Common myeloid progenitor, CD34-positive (primary cell): ENCODE measurements around the gene NUP62CL.

Experiments
- CTCF ChIA-PET: fragments of 350-600 bp; sonication (Branson Sonifier 250); formaldehyde crosslinking; loops from one replicate; lab custom pipeline; 2021; ENCODE audit warnings: antibody characterized with exemption; lab: Charles Lee
- POLR2A ChIA-PET: fragments of 350-600 bp; sonication (Branson Sonifier 250); formaldehyde crosslinking; loops from one replicate; lab custom pipeline; 2021; ENCODE audit warnings: antibody characterized with exemption; lab: Charles Lee
- DNase-seq, 3 donors: peaks; one replicate each; pipeline versions ENCODE4 v3.0.0 to v3.0.0-alpha.2; 2013
- H3K27ac ChIP-seq, 2 experiments: 1 replicate in 1 of 2; 2 replicates in 1 of 2; pipeline ENCODE4 v1.7.0; 2013; ENCODE audit warnings: inconsistent platforms in 2 of 2, low read length in 2 of 2, mild to moderate bottlenecking in 2 of 2, low read depth in 1 of 2, moderate library complexity in 1 of 2; ENCODE audit not compliant: severe bottlenecking in 2 of 2, insufficient read depth in 1 of 2, poor library complexity in 1 of 2
- H3K27me3 ChIP-seq, 5 experiments: replicated peaks in 2 of 5; 1 replicate in 3 of 5; 2 replicates in 2 of 5; pipeline versions ENCODE4 v1.6.1 to v1.7.0; 2013; ENCODE audit warnings: low read length in 4 of 5, mild to moderate bottlenecking in 2 of 5, moderate library complexity in 2 of 5, inconsistent platforms in 1 of 5; ENCODE audit not compliant: insufficient read depth in 5 of 5, control insufficient read depth in 4 of 5
- H3K36me3 ChIP-seq, 4 experiments: 1 replicate in 2 of 4; 2 replicates in 2 of 4; pipeline versions ENCODE4 v1.6.1 to v1.7.0; 2013; ENCODE audit warnings: low read length in 3 of 4, control low read depth in 1 of 4, mild to moderate bottlenecking in 1 of 4; ENCODE audit not compliant: control insufficient read depth in 4 of 4, insufficient read depth in 4 of 4
- H3K4me1 ChIP-seq, 4 experiments: 1 replicate in 3 of 4; 2 replicates in 1 of 4; pipeline versions ENCODE4 v1.6.1 to v1.7.1; 2013; ENCODE audit warnings: low read length in 3 of 4, mild to moderate bottlenecking in 3 of 4, control low read depth in 1 of 4, inconsistent platforms in 1 of 4, moderate library complexity in 1 of 4; ENCODE audit not compliant: control insufficient read depth in 4 of 4, insufficient read depth in 4 of 4; ENCODE audit errors: control extremely low read depth in 1 of 4
- H3K4me3 ChIP-seq, 7 experiments: 1 replicate in 4 of 7; 2 replicates in 3 of 7; pipeline versions ENCODE4 v1.5.1 to v1.7.0; 2013; ENCODE audit warnings: mild to moderate bottlenecking in 7 of 7, low read length in 6 of 7, moderate library complexity in 6 of 7, inconsistent platforms in 2 of 7, low read depth in 2 of 7, control low read depth in 1 of 7; ENCODE audit not compliant: insufficient read depth in 4 of 7, control insufficient read depth in 1 of 7; ENCODE audit errors: extremely low read depth in 1 of 7
- H3K9me3 ChIP-seq, 5 experiments: 1 replicate in 4 of 5; 2 replicates in 1 of 5; pipeline versions ENCODE4 v1.6.1 to v1.7.1; 2013; ENCODE audit warnings: low read length in 4 of 5, mild to moderate bottlenecking in 2 of 5, inconsistent platforms in 1 of 5, low read depth in 1 of 5, moderate library complexity in 1 of 5; ENCODE audit not compliant: control insufficient read depth in 4 of 5, insufficient read depth in 2 of 5; ENCODE audit errors: control extremely low read depth in 1 of 5
- WGBS: methylation state at CpG from one replicate; pipeline ENCODE4 v1.1.5; 2013; ENCODE audit not compliant: insufficient coverage; 5-methylcytosine and 5-hydroxymethylcytosine counted together

The NUP62CL gene

DNA sequence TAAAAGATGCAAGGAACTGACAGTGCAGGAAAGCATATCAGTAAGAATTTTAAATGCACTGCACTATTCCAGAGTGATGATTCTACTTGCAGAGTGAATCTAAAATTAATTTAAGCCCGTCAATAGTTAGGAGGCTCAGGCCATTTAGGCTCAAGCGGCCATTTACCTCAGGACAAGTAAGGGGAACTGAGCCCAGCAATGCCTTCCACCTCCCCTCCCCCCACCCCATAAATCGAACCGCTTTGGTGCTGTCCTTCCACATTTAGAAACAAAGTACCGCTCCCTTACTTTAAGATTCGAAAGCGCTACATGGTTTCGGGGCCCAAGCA lies 88.3 kb downstream of the NUP62CL start:
- WGBS: 23% methylated on average over 6 of the region's 8 CpGs
- DNase-seq: peak; percentile 6 to 31 (median 15)

DNA sequence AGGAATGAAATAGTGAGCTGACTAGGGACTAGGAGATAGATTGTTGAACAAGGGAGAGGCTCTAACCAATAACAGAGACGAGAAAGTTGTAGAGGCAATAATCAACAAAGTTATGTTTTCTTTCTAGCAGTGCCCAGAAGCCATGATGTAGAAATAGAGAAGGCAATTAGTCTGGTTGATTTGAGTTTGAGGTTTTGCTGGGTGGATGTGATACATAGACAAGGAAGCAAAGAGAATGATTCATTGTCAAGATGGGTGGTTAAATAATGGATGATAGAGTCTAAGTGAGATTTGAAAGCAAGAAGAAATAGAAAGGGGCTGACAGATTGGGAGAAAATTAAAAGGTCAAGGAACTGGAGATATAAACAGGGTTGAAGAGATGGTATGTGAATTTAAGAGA lies 98.8 kb downstream of the NUP62CL start:
- Histone ChIP-seq H3K27ac (no peak overlapping the region), H3K9me3 (peaks cover 0 to 3% (median 0%) of the 10 kb centered on the region in 5 experiments), H3K27me3 (no peaks in the 10 kb centered on the region), H3K4me3 (no peak overlapping the region), H3K4me1 (no peaks in the 10 kb centered on the region), H3K36me3 (peaks cover 0 to 24% (median 6%) of the 10 kb centered on the region in 4 experiments)
- ChIA-PET POLR2A (no interaction called here), CTCF (no interaction called here)
- DNase-seq: peak in 2 of 3 donors; percentile 9 to 15
- WGBS: 100% methylated on average over 1 of the region's 1 CpG

More for the DNA sequence above, 88.3 kb downstream of the NUP62CL start:
- H3K9me3 ChIP-seq: no peaks in the 10 kb centered on the region
- H3K36me3 ChIP-seq: peaks cover 3 to 36% (median 19%) of the 10 kb centered on the region in 4 experiments
- peaks cover 0 to 5% (median 0%) of the 10 kb centered on the region in 5 experiments for H3K27me3 ChIP-seq
- peak overlapping the region; percentile 67 to 89 for H3K27ac ChIP-seq
- H3K4me1 ChIP-seq: peaks cover 0 to 10% (median 6%) of the 10 kb centered on the region in 4 experiments
- ChIA-PET CTCF (no interaction called here), POLR2A (no interaction called here)
- peak overlapping the region; percentile 43 to 81 (median 74) for H3K4me3 ChIP-seq

DNA sequence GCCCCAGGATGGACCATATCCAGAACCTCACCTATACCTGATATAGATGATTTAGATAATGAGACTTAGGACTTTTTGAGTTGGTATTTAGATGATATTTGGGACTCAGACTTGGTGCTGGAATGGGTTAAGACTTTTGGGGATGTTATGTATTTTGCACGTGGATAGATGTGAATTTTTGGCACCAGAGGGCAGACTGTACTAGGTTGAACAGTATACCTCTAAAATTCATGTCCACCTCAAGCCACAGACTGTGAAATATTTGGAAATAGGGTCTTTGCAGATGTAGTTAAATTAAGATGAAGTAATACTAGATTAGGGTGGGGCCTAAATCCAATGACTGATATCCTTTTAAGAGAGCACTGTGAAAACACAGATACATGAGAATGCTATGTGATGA lies 103.3 kb downstream of the NUP62CL start:
- ChIA-PET CTCF (no interaction called here), POLR2A (no interaction called here)
- H3K27me3 ChIP-seq: peaks cover 0 to 3% (median 0%) of the 10 kb centered on the region in 5 experiments
- no peak overlapping the region for H3K4me3 ChIP-seq
- DNase-seq: peak in 2 of 3 donors; percentile 4 to 10
- no peak overlapping the region for H3K27ac ChIP-seq
- no peaks in the 10 kb centered on the region for H3K4me1 ChIP-seq
- 43% methylated on average over 1 of the region's 1 CpG for WGBS
- peaks cover 3 to 14% (median 6%) of the 10 kb centered on the region in 4 experiments for H3K36me3 ChIP-seq
- H3K9me3 ChIP-seq: no peaks in the 10 kb centered on the region

GRCh38 chrX:107076158-107076557 lies 130.1 kb downstream of the NUP62CL start:
- Histone ChIP-seq H3K27me3 (no peaks in the 10 kb centered on the region), H3K27ac (no peak overlapping the region), H3K4me1 (no peaks in the 10 kb centered on the region), H3K9me3 (peaks cover 0 to 11% (median 3%) of the 10 kb centered on the region in 5 experiments), H3K4me3 (no peak overlapping the region), H3K36me3 (peaks cover 0 to 4% (median 2%) of the 10 kb centered on the region in 4 experiments)
- ChIA-PET POLR2A (no interaction called here), CTCF (no interaction called here)
- 86% methylated on average over 2 of the region's 6 CpGs for WGBS
- no peak for DNase-seq
